Fibroblast of lung (primary cell): ENCODE results near the gene RETREG2. TPM values are rescaled to one million over a fixed set of nuclear protein-coding genes. Genes with fewer than 3 reads are reported as not detected.

Source experiments
- DNase-seq, 2 donors: peaks; one replicate each; pipeline versions ENCODE4 v3.0.0 to v3.0.0-alpha.2; 2010; ENCODE audit warnings: low read depth in 2 of 2
- H2AFZ ChIP-seq: 2 replicates; pipeline ENCODE4 v1.5.1; 2012; ENCODE audit warnings: low read length, control low read depth, inconsistent platforms
- H3K27ac ChIP-seq: 2 replicates; pipeline ENCODE4 v1.5.1; 2011; ENCODE audit warnings: low read length, control low read depth; ENCODE audit not compliant: insufficient read depth
- H3K27me3 ChIP-seq: 2 replicates; pipeline ENCODE4 v1.5.1; 2011; ENCODE audit warnings: mild to moderate bottlenecking, low read length; ENCODE audit not compliant: control insufficient read depth, insufficient read depth
- H3K36me3 ChIP-seq: 2 replicates; pipeline ENCODE4 v1.5.1; 2011; ENCODE audit warnings: low read length; ENCODE audit not compliant: control insufficient read depth, insufficient read depth
- H3K4me1 ChIP-seq: 2 replicates; pipeline ENCODE4 v1.5.1; 2011; ENCODE audit warnings: low read length; ENCODE audit not compliant: control insufficient read depth, insufficient read depth; ENCODE audit errors: extremely low read depth
- H3K4me2 ChIP-seq: 2 replicates; pipeline ENCODE4 v1.5.1; 2011; ENCODE audit warnings: low read length, control low read depth; ENCODE audit not compliant: insufficient read depth; ENCODE audit errors: extremely low read depth
- H3K4me3 ChIP-seq, 4 experiments: fragments of 200-600 bp in 1 of 4; sonication (generic) in 1 of 4; replicated peaks in 1 of 4; 2 replicates each; pipeline ENCODE4 v1.5.1; 2011 to 2016; ENCODE audit warnings: low read length in 4 of 4, low read depth in 3 of 4, mild to moderate bottlenecking in 3 of 4, control low read depth in 2 of 4, inconsistent platforms in 1 of 4, mixed read lengths in 1 of 4; ENCODE audit not compliant: insufficient read depth in 1 of 4; ENCODE audit errors: control extremely low read depth in 1 of 4
- H3K79me2 ChIP-seq: 2 replicates; pipeline ENCODE4 v1.5.1; 2012; ENCODE audit warnings: mild to moderate bottlenecking, low read length, inconsistent platforms; ENCODE audit not compliant: control insufficient read depth, insufficient read depth
- H3K9ac ChIP-seq: 2 replicates; pipeline ENCODE4 v1.5.1; 2011; ENCODE audit warnings: mild to moderate bottlenecking, low read length, control low read depth; ENCODE audit not compliant: insufficient read depth
- H3K9me3 ChIP-seq: 2 replicates; pipeline ENCODE4 v1.5.1; 2012; ENCODE audit warnings: low read depth, low read length; ENCODE audit not compliant: control insufficient read depth, insufficient read depth
- H4K20me1 ChIP-seq: 2 replicates; pipeline ENCODE4 v1.5.1; 2011; ENCODE audit warnings: low read length; ENCODE audit not compliant: control insufficient read depth, insufficient read depth; ENCODE audit errors: extremely low read depth
- EZH2 ChIP-seq: IDR thresholded peaks from 2 replicates; pipeline ENCODE4 v1.5.1; 2012; ENCODE audit warnings: low read length, control low read depth, mild to moderate bottlenecking; ENCODE audit errors: missing control alignments
- polyA plus RNA-seq, 2 donors: library from polyadenylated mRNA; depleted of rRNA in 1 of 2; stranded (reverse) in 1 of 2; unstranded in 1 of 2; fragments of >200 nt; gene quantifications; 2 replicates each; pipeline ENCODE4 v1.2.1, GENCODE V29; 2011 to 2012; ENCODE audit warnings: missing spikeins in 1 of 2
- total RNA-seq: library from RNA; depleted of rRNA; stranded (reverse); fragments of >200 nt; gene quantifications from 2 replicates; pipeline ENCODE4 v1.2.1, GENCODE V29; 2014
- TF ChIP-seq, protein P1 (sequence below), 2 donors: IDR thresholded peaks in 1 of 2; conservative IDR thresholded peaks in 1 of 2; 1 replicate in 1 of 2; 2 replicates in 1 of 2; pipeline ENCODE4 v1.5.1; 2011 to 2012; ENCODE audit warnings: low read length in 2 of 2, control low read depth in 1 of 2, inconsistent platforms in 1 of 2, low read depth in 1 of 2, mild to moderate bottlenecking in 1 of 2

The RETREG2 gene
- total and polyA plus RNA-seq, 2 donors (not counting 1 experiment from before 2014, with no cell fraction given), result 64.6 to 88.7 TPM

DNA sequence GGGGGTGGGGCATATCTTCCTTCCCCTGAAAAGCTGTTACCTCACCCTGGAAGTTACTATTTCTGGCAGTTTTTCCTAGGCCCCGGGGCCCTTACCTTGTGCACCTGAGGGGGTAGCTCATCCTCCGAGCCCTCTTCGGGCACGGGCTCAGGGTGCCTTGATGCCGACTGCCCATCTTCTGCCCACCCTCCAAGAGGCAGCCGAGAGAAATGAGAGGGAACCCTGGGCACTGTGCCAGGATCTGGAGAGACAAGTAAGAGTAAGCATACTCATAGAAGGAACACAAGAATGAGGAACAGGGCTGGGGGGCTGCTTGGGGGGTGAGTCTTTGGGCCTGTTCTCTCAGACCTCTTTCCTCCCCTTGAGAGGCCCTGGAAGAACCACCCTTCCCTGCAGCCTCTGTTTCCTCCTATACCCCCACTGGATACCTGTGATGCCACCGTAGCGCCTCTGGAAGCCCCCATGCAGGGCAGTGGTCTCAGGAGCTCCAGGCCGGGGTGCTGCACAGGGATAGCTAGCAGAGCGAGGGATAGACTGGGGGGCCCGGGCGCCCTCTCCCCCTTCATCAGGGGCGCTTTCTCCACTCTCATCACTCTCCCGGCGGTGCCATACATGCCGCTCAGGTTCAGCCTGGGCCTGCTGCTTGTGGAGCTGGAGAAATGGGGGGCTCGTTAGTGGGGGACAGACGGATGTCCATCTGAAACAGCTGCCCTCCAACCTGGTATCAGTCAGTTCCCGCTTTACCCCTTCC is 42.8 kb downstream of the RETREG2 start:
- Histone ChIP-seq H3K27me3 (no peaks in the 10 kb centered on the region), H3K4me2 (no peak overlapping the region), H3K79me2 (no peaks in the 10 kb centered on the region), H4K20me1 (no peaks in the 10 kb centered on the region), H2AFZ (no peak overlapping the region), H3K9ac (no peak overlapping the region), H3K4me1 (peaks cover 13% of the 10 kb centered on the region), H3K9me3 (no peaks in the 10 kb centered on the region), H3K4me3 (no peak overlapping the region), H3K36me3 (peaks cover 25% of the 10 kb centered on the region), H3K27ac (no peak overlapping the region)
- no peak for TF ChIP-seq EZH2
- TF ChIP-seq, protein P1, sequence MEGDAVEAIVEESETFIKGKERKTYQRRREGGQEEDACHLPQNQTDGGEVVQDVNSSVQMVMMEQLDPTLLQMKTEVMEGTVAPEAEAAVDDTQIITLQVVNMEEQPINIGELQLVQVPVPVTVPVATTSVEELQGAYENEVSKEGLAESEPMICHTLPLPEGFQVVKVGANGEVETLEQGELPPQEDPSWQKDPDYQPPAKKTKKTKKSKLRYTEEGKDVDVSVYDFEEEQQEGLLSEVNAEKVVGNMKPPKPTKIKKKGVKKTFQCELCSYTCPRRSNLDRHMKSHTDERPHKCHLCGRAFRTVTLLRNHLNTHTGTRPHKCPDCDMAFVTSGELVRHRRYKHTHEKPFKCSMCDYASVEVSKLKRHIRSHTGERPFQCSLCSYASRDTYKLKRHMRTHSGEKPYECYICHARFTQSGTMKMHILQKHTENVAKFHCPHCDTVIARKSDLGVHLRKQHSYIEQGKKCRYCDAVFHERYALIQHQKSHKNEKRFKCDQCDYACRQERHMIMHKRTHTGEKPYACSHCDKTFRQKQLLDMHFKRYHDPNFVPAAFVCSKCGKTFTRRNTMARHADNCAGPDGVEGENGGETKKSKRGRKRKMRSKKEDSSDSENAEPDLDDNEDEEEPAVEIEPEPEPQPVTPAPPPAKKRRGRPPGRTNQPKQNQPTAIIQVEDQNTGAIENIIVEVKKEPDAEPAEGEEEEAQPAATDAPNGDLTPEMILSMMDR (conservative IDR thresholded peaks at IDR 0.05 in 1 of 2, IDR thresholded peaks at IDR 0.05 in 1 of 2; ENCODE audit: low read depth in 1 of 2, low read length in 2 of 2), result no peak
- no peak for DNase-seq

DNA sequence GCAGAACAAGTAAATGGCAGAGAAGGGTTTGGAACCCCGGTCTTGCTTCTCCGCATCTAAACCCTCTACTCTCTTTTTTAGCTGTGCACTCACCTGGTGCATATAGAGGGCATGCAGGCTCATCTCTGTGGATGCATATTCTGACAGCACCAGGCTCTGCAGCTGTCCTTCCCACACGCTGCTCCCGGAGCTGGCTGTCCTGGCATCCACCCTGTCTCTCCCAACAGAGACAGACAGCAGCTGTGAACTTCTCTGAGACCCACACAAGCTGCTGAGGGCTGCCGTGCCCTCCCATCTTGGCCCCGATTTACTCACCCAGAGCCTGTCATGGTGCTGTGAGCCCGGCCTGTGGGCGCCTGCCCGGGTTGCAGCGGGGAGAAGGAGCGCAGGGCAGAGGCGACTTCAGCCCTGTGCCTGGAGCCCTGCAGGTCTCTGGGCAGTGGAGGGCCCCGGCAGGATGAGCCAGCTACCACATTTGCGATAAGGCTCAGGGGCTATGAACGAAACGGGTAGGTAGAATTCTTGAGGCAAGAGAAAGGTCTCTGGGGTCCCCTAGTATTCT is 44.0 kb downstream of the RETREG2 start:
- Histone ChIP-seq H3K4me3 (no peak overlapping the region), H4K20me1 (no peaks in the 10 kb centered on the region), H3K79me2 (no peaks in the 10 kb centered on the region), H3K36me3 (peaks cover 24% of the 10 kb centered on the region), H3K9me3 (no peaks in the 10 kb centered on the region), H3K4me2 (no peak overlapping the region), H3K27me3 (no peaks in the 10 kb centered on the region), H3K9ac (no peak overlapping the region), H3K27ac (no peak overlapping the region), H2AFZ (no peak overlapping the region), H3K4me1 (peaks cover 13% of the 10 kb centered on the region)
- DNase-seq, result no peak
- TF ChIP-seq, protein P1 (conservative IDR thresholded peaks at IDR 0.05 in 1 of 2, IDR thresholded peaks at IDR 0.05 in 1 of 2; ENCODE audit: low read depth in 1 of 2, low read length in 2 of 2), result no peak
- no peak for TF ChIP-seq EZH2

DNA sequence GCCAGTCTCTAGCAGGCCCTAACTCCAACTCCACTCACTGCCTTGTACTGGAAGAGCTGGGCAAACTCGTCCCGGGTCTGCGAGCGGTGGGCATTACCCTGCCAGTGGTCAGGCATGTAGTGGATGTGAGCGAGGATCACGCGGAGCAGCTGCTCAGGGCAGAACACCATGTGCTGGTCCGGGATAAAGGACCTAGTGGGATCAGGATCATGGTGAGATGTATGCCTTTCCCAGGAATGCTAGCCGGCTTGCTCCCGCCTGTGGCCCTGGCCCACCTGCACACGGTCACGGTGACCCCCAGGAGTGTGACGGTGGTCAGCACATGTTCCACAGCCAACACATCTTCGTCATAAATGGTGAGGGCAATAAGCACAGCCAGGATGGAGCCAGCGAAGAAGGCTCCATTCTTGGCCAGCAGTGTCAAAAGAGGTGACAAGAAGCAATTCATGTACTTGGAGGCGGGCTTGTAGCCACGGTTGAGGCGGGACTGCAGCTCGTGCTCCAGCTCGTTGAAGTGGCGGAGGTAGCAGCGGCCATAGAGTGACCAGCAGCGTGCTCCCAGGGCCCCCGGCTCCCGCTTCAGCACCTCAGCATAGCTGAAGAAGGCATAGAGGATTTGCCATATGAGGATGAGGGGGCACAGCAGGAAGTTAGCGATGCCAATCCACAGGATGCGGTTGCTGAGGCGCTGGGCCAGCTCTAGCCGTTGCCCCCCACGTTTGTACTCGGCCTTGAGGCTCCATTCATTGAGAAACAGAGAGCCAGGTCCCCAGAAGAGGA is 45.9 kb downstream of the RETREG2 start:
- TF ChIP-seq EZH2, result no peak
- TF ChIP-seq, protein P1 (conservative IDR thresholded peaks at IDR 0.05 in 1 of 2, IDR thresholded peaks at IDR 0.05 in 1 of 2; ENCODE audit: low read depth in 1 of 2, low read length in 2 of 2), result no peak
- H2AFZ ChIP-seq, result no peak overlapping the region
- H3K27me3 ChIP-seq, result no peaks in the 10 kb centered on the region
- H3K27ac ChIP-seq, result no peak overlapping the region
- H4K20me1 ChIP-seq, result no peaks in the 10 kb centered on the region
- H3K4me3 ChIP-seq, result no peak overlapping the region
- H3K9ac ChIP-seq, result no peak overlapping the region
- H3K79me2 ChIP-seq, result peaks cover 14% of the 10 kb centered on the region
- H3K4me2 ChIP-seq, result no peak overlapping the region
- H3K9me3 ChIP-seq, result no peaks in the 10 kb centered on the region
- peaks cover 4% of the 10 kb centered on the region for H3K4me1 ChIP-seq
- H3K36me3 ChIP-seq, result peaks cover 24% of the 10 kb centered on the region
- DNase-seq, result no peak
